Mammary microvascular endothelial cell (primary cell): ENCODE measurements around the gene PARP1. TPM values are rescaled to one million over a fixed set of nuclear protein-coding genes. Genes with fewer than 3 reads are reported as not detected.

Experiments
- total RNA-seq: library from RNA; depleted of rRNA; stranded (reverse); fragments of >200 nt; gene quantifications from 2 replicates; pipeline ENCODE4 v1.2.3, GENCODE V29; 2015

PARP1 gene
- 201 and 215 TPM in 2 replicates for total RNA-seq

GRCh38 chr1:226407497-226408284, at the start of gene PARP1:
TSS of gene PARP1 (minus strand) at chr1:226408093. CDS start at chr1:226407929, 164 bp downstream.

Other genes starting within 250 kb of the PARP1 start
- 35.9 and 38.4 TPM in 2 replicates for gene ACBD3, start 221.4 kb downstream of the PARP1 start, total RNA-seq
- 0.20 TPM in 1 of 2 replicates, not detected in the other for gene MIXL1, start 184.4 kb downstream of the PARP1 start, total RNA-seq
- 6.8 and 7.2 TPM in 2 replicates for gene LIN9, start 98.9 kb downstream of the PARP1 start, total RNA-seq
- not detected in 2 replicates for gene STUM, start 140.7 kb upstream of the PARP1 start, total RNA-seq